Common myeloid progenitor, CD34-positive (primary cell): Measurements from ENCODE around the gene FMNL2.

Experiments
- CTCF ChIA-PET: fragments of 350-600 bp; sonication (Branson Sonifier 250); formaldehyde crosslinking; loops from one replicate; lab custom pipeline; 2021; ENCODE audit warnings: antibody characterized with exemption; lab: Charles Lee
- POLR2A ChIA-PET: fragments of 350-600 bp; sonication (Branson Sonifier 250); formaldehyde crosslinking; loops from one replicate; lab custom pipeline; 2021; ENCODE audit warnings: antibody characterized with exemption; lab: Charles Lee
- DNase-seq, 3 donors: peaks; one replicate each; pipeline versions ENCODE4 v3.0.0 to v3.0.0-alpha.2; 2013
- H3K27ac ChIP-seq, 2 experiments: 1 replicate in 1 of 2; 2 replicates in 1 of 2; pipeline ENCODE4 v1.7.0; 2013; ENCODE audit warnings: inconsistent platforms in 2 of 2, low read length in 2 of 2, mild to moderate bottlenecking in 2 of 2, low read depth in 1 of 2, moderate library complexity in 1 of 2; ENCODE audit not compliant: severe bottlenecking in 2 of 2, insufficient read depth in 1 of 2, poor library complexity in 1 of 2
- H3K27me3 ChIP-seq, 5 experiments: replicated peaks in 2 of 5; 1 replicate in 3 of 5; 2 replicates in 2 of 5; pipeline versions ENCODE4 v1.6.1 to v1.7.0; 2013; ENCODE audit warnings: low read length in 4 of 5, mild to moderate bottlenecking in 2 of 5, moderate library complexity in 2 of 5, inconsistent platforms in 1 of 5; ENCODE audit not compliant: insufficient read depth in 5 of 5, control insufficient read depth in 4 of 5
- H3K36me3 ChIP-seq, 4 experiments: 1 replicate in 2 of 4; 2 replicates in 2 of 4; pipeline versions ENCODE4 v1.6.1 to v1.7.0; 2013; ENCODE audit warnings: low read length in 3 of 4, control low read depth in 1 of 4, mild to moderate bottlenecking in 1 of 4; ENCODE audit not compliant: control insufficient read depth in 4 of 4, insufficient read depth in 4 of 4
- H3K4me1 ChIP-seq, 4 experiments: 1 replicate in 3 of 4; 2 replicates in 1 of 4; pipeline versions ENCODE4 v1.6.1 to v1.7.1; 2013; ENCODE audit warnings: low read length in 3 of 4, mild to moderate bottlenecking in 3 of 4, control low read depth in 1 of 4, inconsistent platforms in 1 of 4, moderate library complexity in 1 of 4; ENCODE audit not compliant: control insufficient read depth in 4 of 4, insufficient read depth in 4 of 4; ENCODE audit errors: control extremely low read depth in 1 of 4
- H3K4me3 ChIP-seq, 7 experiments: 1 replicate in 4 of 7; 2 replicates in 3 of 7; pipeline versions ENCODE4 v1.5.1 to v1.7.0; 2013; ENCODE audit warnings: mild to moderate bottlenecking in 7 of 7, low read length in 6 of 7, moderate library complexity in 6 of 7, inconsistent platforms in 2 of 7, low read depth in 2 of 7, control low read depth in 1 of 7; ENCODE audit not compliant: insufficient read depth in 4 of 7, control insufficient read depth in 1 of 7; ENCODE audit errors: extremely low read depth in 1 of 7
- H3K9me3 ChIP-seq, 5 experiments: 1 replicate in 4 of 5; 2 replicates in 1 of 5; pipeline versions ENCODE4 v1.6.1 to v1.7.1; 2013; ENCODE audit warnings: low read length in 4 of 5, mild to moderate bottlenecking in 2 of 5, inconsistent platforms in 1 of 5, low read depth in 1 of 5, moderate library complexity in 1 of 5; ENCODE audit not compliant: control insufficient read depth in 4 of 5, insufficient read depth in 2 of 5; ENCODE audit errors: control extremely low read depth in 1 of 5
- WGBS: methylation state at CpG from one replicate; pipeline ENCODE4 v1.1.5; 2013; ENCODE audit not compliant: insufficient coverage; 5-methylcytosine and 5-hydroxymethylcytosine counted together

FMNL2 gene

DNA sequence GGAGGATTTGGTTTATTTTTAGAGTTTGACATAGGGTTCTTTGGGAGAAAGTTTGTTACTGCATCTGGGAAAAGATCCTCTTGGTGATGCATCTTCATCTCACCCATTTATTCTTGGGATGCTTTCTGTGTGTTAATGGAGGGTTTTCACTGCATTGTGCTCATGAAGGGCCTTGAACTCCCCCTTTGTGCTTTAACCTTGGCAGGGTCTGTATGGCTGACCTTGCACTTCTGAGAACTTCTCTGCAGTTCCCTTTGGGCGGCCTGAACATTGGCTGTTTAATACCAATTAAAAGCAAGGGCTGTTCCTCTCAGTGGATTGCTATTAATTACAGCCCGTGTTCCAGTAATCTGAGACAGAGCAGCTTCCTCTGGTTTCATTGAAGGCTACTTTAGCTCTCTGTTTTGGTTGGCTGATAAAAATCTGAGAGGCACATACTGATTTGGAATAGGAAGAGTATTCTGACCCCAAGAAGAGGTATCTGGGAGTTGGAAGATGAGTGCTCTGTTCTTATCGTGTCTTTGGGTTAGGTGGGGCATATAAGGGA is 37.5 kb downstream of the FMNL2 start:
- Histone ChIP-seq H3K9me3 (no peaks in the 10 kb centered on the region), H3K27ac (no peak overlapping the region), H3K36me3 (no peaks in the 10 kb centered on the region), H3K27me3 (no peaks in the 10 kb centered on the region), H3K4me3 (no peak overlapping the region), H3K4me1 (no peaks in the 10 kb centered on the region)
- DNase-seq: no peak
- 70% methylated on average over 2 of the region's 3 CpGs for WGBS
- CTCF ChIA-PET: no interaction called here
- POLR2A ChIA-PET: no interaction called here

DNA sequence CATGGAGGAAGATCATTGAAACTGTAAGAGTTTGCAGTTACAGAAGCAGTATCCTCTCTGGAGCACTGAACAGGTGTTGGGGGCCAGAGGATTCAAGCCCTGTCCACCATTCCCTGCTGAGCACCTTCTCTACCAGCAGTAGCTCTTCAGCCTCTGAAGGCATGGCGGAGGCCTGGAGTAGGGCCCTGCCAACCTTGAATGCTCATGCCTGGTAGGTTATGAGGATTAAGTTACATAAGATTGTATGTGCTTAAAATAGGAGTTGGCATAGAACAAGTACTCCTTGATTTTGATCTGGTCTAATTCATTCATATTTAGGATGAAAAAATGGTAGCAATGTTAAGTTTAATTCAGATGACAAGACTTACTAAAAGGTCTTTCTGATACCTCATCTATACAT is 40.2 kb downstream of the FMNL2 start:
- Histone ChIP-seq H3K27me3 (no peaks in the 10 kb centered on the region), H3K4me3 (no peak overlapping the region), H3K36me3 (no peaks in the 10 kb centered on the region), H3K9me3 (no peaks in the 10 kb centered on the region), H3K4me1 (no peaks in the 10 kb centered on the region), H3K27ac (no peak overlapping the region)
- ChIA-PET POLR2A (no interaction called here), CTCF (no interaction called here)
- 83% methylated on average over 1 of the region's 1 CpG for WGBS
- no peak for DNase-seq

DNA sequence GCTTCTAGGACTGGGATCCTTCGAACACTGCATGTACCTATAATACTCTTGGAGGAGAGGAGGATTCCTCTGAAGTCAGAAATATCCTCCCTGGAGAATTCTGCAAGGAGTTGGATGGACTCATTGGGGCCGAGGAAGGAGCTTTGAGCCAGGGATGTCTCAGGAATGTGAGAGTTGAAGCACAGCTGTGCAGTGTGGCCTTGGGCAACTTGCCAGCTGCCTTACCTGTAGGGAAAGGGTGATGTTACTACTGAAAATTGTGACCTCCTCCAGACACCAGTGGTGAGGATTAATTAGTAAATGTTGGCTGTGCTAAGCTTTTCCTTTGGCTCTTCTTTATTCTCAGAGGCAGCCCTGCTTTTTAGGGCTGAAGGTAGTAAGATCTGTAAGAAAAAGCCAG is 41.4 kb downstream of the FMNL2 start:
- ChIA-PET POLR2A (no interaction called here), CTCF (no interaction called here)
- 100% methylated on average over 2 of the region's 2 CpGs for WGBS
- Histone ChIP-seq H3K27me3 (no peaks in the 10 kb centered on the region), H3K4me3 (no peak overlapping the region), H3K4me1 (no peaks in the 10 kb centered on the region), H3K9me3 (no peaks in the 10 kb centered on the region), H3K27ac (no peak overlapping the region), H3K36me3 (no peaks in the 10 kb centered on the region)
- DNase-seq: no peak

GRCh38 chr2:152376968-152377367 is 42.0 kb downstream of the FMNL2 start:
- no peak overlapping the region for H3K27ac ChIP-seq
- no peak for DNase-seq
- ChIA-PET POLR2A (no interaction called here), CTCF (no interaction called here)
- H3K9me3 ChIP-seq: no peaks in the 10 kb centered on the region
- WGBS: no CpG with 5 or more reads among the region's 1 CpG
- H3K36me3 ChIP-seq: no peaks in the 10 kb centered on the region
- no peaks in the 10 kb centered on the region for H3K4me1 ChIP-seq
- H3K27me3 ChIP-seq: no peaks in the 10 kb centered on the region
- no peak overlapping the region for H3K4me3 ChIP-seq

DNA sequence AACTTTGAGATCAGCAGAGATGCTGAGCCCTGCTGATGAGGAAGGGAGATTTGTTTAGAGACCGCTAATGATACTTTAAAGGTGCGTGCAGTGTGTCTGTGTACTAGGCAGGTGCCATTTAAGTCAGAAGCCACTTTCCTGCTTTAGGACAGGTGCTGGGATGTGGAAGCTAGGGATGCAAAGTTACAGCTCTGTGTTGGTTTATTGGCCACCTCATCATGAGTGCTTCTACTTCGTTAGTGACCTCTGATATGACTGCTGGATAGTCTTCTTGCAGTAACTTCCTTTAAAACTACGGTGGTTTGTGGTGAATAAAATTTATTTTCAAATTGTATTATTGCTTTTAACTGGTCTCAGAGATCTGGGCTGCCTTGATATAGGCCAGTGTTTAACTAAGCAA is 44.1 kb downstream of the FMNL2 start:
- Histone ChIP-seq H3K27me3 (no peaks in the 10 kb centered on the region), H3K9me3 (no peaks in the 10 kb centered on the region), H3K36me3 (no peaks in the 10 kb centered on the region), H3K27ac (no peak overlapping the region), H3K4me1 (no peaks in the 10 kb centered on the region), H3K4me3 (no peak overlapping the region)
- WGBS: 81% methylated on average over 3 of the region's 4 CpGs
- ChIA-PET CTCF (no interaction called here), POLR2A (no interaction called here)
- DNase-seq: peak in 1 of 3 donors; percentile 11

GRCh38 chr2:152380261-152381055 is 45.5 kb downstream of the FMNL2 start:
- Histone ChIP-seq H3K4me3 (no peak overlapping the region), H3K27me3 (no peaks in the 10 kb centered on the region), H3K4me1 (peaks cover 0 to under 1% (median 0%) of the 10 kb centered on the region in 4 experiments), H3K27ac (no peak overlapping the region), H3K36me3 (no peaks in the 10 kb centered on the region), H3K9me3 (no peaks in the 10 kb centered on the region)
- 87% methylated on average over 2 of the region's 5 CpGs for WGBS
- no peak for DNase-seq
- CTCF ChIA-PET: interaction anchor here (0.6 kb wide), 1 partner anchor 41 kb away, joined by 4 read pairs; no protein-coding TSS in a partner anchor
- POLR2A ChIA-PET: no interaction called here

GRCh38 chr2:152383702-152384101 is 48.7 kb downstream of the FMNL2 start:
- CTCF ChIA-PET: no interaction called here
- no peak for DNase-seq
- POLR2A ChIA-PET: no interaction called here
- Histone ChIP-seq H3K27ac (no peak overlapping the region), H3K36me3 (no peaks in the 10 kb centered on the region), H3K27me3 (no peaks in the 10 kb centered on the region), H3K9me3 (no peaks in the 10 kb centered on the region), H3K4me1 (peaks cover 0 to 2% (median 0%) of the 10 kb centered on the region in 4 experiments), H3K4me3 (no peak overlapping the region)
